SK-N-MC (cell line): ENCODE data around the gene CRACDL.

Source experiments
- FOXP2 ChIP-seq: optimal IDR thresholded peaks from 2 replicates; pipeline ENCODE3; 2011; ENCODE audit warnings: mild to moderate bottlenecking, moderate library complexity; ENCODE audit not compliant: insufficient read depth; ENCODE audit errors: extremely low read length, control extremely low read depth
- POLR2AphosphoS5 ChIP-seq: IDR thresholded peaks from 2 replicates; pipeline ENCODE4 v1.6.1; 2012; ENCODE audit warnings: mild to moderate bottlenecking, low read depth, low read length, borderline replicate concordance

DNA sequence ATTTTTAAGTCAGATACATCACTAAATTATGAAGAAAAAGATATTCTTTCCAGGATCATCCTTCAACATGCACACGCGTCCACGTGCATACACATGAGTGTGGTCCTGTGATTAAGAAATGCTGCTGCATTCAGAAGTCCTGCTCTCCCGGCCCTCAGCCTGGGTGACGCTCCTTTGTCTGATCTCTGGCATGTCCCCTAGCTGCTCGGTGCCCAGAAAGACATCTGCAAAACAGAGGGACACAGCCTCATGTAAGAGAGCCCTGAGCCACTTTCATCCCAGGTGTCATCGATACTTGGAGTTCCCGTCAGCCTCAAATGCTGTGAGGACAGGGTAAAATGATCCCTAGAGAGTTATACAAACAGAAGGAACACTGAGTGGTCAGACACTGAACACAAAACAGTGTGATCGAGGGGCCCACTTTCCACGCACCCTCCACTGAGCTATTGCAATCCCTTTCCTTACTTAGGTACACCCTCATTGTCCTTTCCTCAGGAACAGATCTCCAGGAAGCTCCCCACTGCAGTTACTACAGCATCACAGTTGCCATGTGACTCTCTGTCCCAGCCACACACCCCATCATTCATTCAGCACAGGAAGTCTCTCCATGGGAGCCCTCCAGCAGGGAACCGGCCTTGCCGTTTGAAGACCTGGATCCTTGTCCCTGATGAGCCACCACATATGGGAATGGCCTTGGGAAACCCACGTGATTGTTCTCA is 32.1 kb downstream of the CRACDL start:
- TF ChIP-seq POLR2AphosphoS5 = no peak
- no peak for TF ChIP-seq FOXP2
